A549 (cell line): ENCODE data around the gene NR1H2. TPM values are rescaled to one million over a fixed set of nuclear protein-coding genes. Genes with fewer than 3 reads are reported as not detected.

Experiments used
- ATAC-seq, 2 experiments: fragments of 200-7000 bp in 1 of 2; fragments of >200 bp in 1 of 2; cut with Nextera tagmentation in 1 of 2; cut with Tn5 transposase in 1 of 2; 3 replicates each; pipeline versions ENCODE4 v1.8.0 to v1.9.1; 2018 to 2020; ENCODE audit warnings: mild to moderate bottlenecking in 1 of 2, moderate library complexity in 1 of 2
- CTCF ChIA-PET: fragments of 300-600 bp; sonication (Branson Sonifier 250); formaldehyde crosslinking; extraction: SDS; loops from one replicate; lab custom pipeline; 2021; ENCODE audit warnings: antibody characterized with exemption, inconsistent platforms; lab: Yijun Ruan, JAX
- POLR2A ChIA-PET: fragments of 350-600 bp; formaldehyde crosslinking; extraction: SDS; loops from one replicate; lab custom pipeline; 2021; ENCODE audit warnings: antibody characterized with exemption, inconsistent platforms; lab: Yijun Ruan, JAX
- DNase-seq, 2 experiments: peaks; one replicate each; pipeline versions ENCODE4 v3.0.0 to v3.0.0-alpha.2; 2011 to 2016; ENCODE audit warnings: low read depth in 1 of 2, low spot score in 1 of 2
- FAIRE-seq: peaks from 2 replicates; lab custom pipeline; 2011; peaks lifted over from hg19 to GRCh38; lab: Jason Lieb, UNC
- H3K27ac ChIP-seq, 2 experiments: fragments of >200 bp; sonication (Bioruptor Twin); formaldehyde crosslinking; 3 replicates each; pipeline ENCODE4 v1.5.1; 2016 to 2017
- H3K4me1 ChIP-seq: fragments of >200 bp; sonication (Bioruptor Twin); formaldehyde crosslinking; 3 replicates; pipeline ENCODE4 v1.6.1; 2016
- H3K4me2 ChIP-seq: fragments of >200 bp; sonication (Bioruptor Twin); formaldehyde crosslinking; 3 replicates; pipeline ENCODE4 v1.6.1; 2016
- H3K4me3 ChIP-seq: fragments of >200 bp; sonication (Bioruptor Twin); formaldehyde crosslinking; 3 replicates; pipeline ENCODE4 v1.5.1; 2016
- H3K9me3 ChIP-seq: fragments of >200 bp; sonication (Bioruptor Twin); formaldehyde crosslinking; 3 replicates; pipeline ENCODE4 v1.6.1; 2016
- BCL3 ChIP-seq: fragments of >200 bp; sonication (Bioruptor Twin); formaldehyde crosslinking; IDR thresholded peaks from 3 replicates; pipeline ENCODE4 v1.6.1; 2016
- CBX8 ChIP-seq: fragments of 200-600 bp; sonication (generic); IDR thresholded peaks from 2 replicates; pipeline ENCODE4 v1.6.1; 2016
- CHD2 ChIP-seq: fragments of 150-350 bp; IDR thresholded peaks from 2 replicates; pipeline ENCODE4 v1.6.1; 2014; ENCODE audit warnings: low read length; ENCODE audit not compliant: partially characterized antibody
- FOSB ChIP-seq: fragments of 250-450 bp; sonication (Bioruptor Pico); IDR thresholded peaks from 2 replicates; pipeline ENCODE4 v1.5.0; 2020; ENCODE audit warnings: mild to moderate bottlenecking, moderate library complexity
- FOSL2 ChIP-seq, 2 experiments: fragments of 450-650 bp in 1 of 2; fragments of >200 bp in 1 of 2; sonication (Bioruptor Twin) in 1 of 2; formaldehyde crosslinking; IDR thresholded peaks; 2 replicates each; pipeline versions ENCODE4 v1.5.0 to v1.6.1; 2016 to 2020; ENCODE audit warnings: mild to moderate bottlenecking in 1 of 2, moderate library complexity in 1 of 2
- FOXS1 ChIP-seq: fragments of 250-450 bp; sonication (Bioruptor Pico); IDR thresholded peaks from 2 replicates; pipeline ENCODE4 v1.5.0; 2020; ENCODE audit warnings: mild to moderate bottlenecking, moderate library complexity
- HMGXB4 ChIP-seq: fragments of 250-450 bp; sonication (Bioruptor Pico); IDR thresholded peaks from 2 replicates; pipeline ENCODE4 v1.5.0; 2021; ENCODE audit warnings: mild to moderate bottlenecking, moderate library complexity, borderline replicate concordance
- JUNB ChIP-seq: fragments of >200 bp; sonication (Bioruptor Twin); formaldehyde crosslinking; IDR thresholded peaks from 2 replicates; pipeline ENCODE4 v1.6.1; 2016
- POLR2AphosphoS2 ChIP-seq: conservative IDR thresholded peaks from 2 replicates; pipeline ENCODE4 v1.6.1; 2012; ENCODE audit warnings: low read length, improper control_type of control experiment, inconsistent platforms
- RARB ChIP-seq: fragments of 250-450 bp; sonication (Bioruptor Pico); IDR thresholded peaks from 2 replicates; pipeline ENCODE4 v1.8.0; 2021; ENCODE audit warnings: mild to moderate bottlenecking, moderate library complexity
- RFX5 ChIP-seq: fragments of 450-650 bp; IDR thresholded peaks from 2 replicates; pipeline ENCODE4 v1.7.1; 2014; ENCODE audit warnings: antibody characterized with exemption, mild to moderate bottlenecking, moderate library complexity
- WGBS: methylation state at CpG from one replicate; pipeline ENCODE4 v1.1.6; 2017; ENCODE audit errors: missing lambda C conversion rate; 5-methylcytosine and 5-hydroxymethylcytosine counted together
- polyA plus RNA-seq, 4 experiments: library from polyadenylated mRNA; depleted of rRNA in 3 of 4; stranded (reverse); fragments of >200 nt; fragmentation: RNase III in 1 of 4; extraction: RNeasy Plus Mini Kit Qiagen cat#74134 plus additional on column Dnase treatment in 1 of 4; gene quantifications; 2 replicates in 3 of 4; 3 replicates in 1 of 4; pipeline ENCODE4 v1.2.3, GENCODE V29; 2011 to 2017
- TF ChIP-seq, protein P1 (sequence below): fragments of 150-350 bp; IDR thresholded peaks from 2 replicates; pipeline ENCODE4 v1.6.1; 2014; ENCODE audit warnings: low read depth, mild to moderate bottlenecking, low read length

Gene NR1H2
- polyA plus RNA-seq, 2 of the 4 experiments (the other 2 are of a cell fraction): 39.3 to 67.0 TPM

- TF ChIP-seq CHD2: peak; percentile 80
- TF ChIP-seq FOXS1: no peak
- no peak for TF ChIP-seq FOSL2 (IDR thresholded peaks at IDR 0.05)
- no peak for TF ChIP-seq FOSL2 (CRISPR knock-in tag; IDR thresholded peaks at IDR 0.05)
- TF ChIP-seq BCL3: no peak
- no peak for TF ChIP-seq RARB (CRISPR knock-in tag)
- no peak for TF ChIP-seq FOSB
- no peak for TF ChIP-seq HMGXB4 (CRISPR knock-in tag)
- TF ChIP-seq, all 56 proteins: peak for 8
These were observed 55.3 kb downstream of the NR1H2 start (continued) for GRCh38 chr19:50431343-50432220.

DNA sequence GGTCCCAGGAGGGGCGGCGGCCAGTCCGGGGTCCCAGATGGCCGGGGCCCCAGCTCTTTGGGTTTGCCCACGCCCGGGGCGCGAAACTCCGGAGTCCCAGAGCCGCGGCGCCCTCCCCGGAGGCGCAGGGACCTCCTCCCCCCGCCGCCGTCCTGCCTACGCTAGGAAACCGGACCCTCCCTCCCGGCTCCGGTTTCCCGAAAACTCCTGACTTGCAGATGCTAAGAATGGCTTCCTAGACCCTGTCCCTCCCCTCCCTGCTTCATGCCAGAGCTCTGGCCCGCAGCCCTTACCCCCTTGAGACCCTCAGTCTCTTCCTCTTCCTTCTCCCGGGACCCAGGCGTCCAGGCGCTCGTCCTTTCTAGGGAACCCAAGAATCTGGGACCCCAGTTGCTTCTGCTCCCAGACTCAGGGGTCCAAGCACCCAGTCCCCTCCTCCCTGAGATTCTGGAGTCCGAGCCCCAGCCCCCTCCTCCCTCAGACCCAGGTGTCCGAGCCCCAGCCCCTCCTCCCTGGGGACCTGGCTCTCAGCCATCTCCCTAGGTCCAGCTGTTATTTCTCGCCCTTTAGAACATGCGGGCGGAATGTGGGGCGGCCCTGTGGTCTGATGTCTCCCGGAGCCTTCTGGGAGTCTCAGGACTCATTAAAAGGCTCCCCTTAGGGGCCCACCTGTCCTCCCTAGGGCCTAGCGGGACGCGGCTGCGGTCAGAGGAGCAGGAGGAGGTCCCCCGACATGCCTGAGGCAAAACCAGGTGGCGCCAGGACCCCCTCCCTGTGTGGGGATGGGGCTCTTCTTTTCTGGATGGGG, 56.2 kb downstream of the NR1H2 start, which contains the start of gene MYBPC2:
TSS of gene MYBPC2 (plus strand) at position 672 of the 808 bp plus-strand sequence. CDS start at position 734, 62 bp downstream.
- Histone ChIP-seq H3K9me3 (no peaks in the 10 kb centered on the region), H3K27ac (peak within 1 kb of the TSS; percentile 65 to 88), H3K4me1 (peaks cover 11% of the 10 kb centered on the region), H3K4me3 (peak within 1 kb of the TSS; percentile 67), H3K4me2 (peak within 1 kb of the TSS; percentile 96)
- 12% methylated on average over 24 of the region's 40 CpGs for WGBS
- TF ChIP-seq FOSB (no peak), CHD2 (no peak), CBX8 (no peak), POLR2AphosphoS2 (no peak), RFX5 (peak; percentile 75), JUNB (no peak)
- TF ChIP-seq, protein P1, sequence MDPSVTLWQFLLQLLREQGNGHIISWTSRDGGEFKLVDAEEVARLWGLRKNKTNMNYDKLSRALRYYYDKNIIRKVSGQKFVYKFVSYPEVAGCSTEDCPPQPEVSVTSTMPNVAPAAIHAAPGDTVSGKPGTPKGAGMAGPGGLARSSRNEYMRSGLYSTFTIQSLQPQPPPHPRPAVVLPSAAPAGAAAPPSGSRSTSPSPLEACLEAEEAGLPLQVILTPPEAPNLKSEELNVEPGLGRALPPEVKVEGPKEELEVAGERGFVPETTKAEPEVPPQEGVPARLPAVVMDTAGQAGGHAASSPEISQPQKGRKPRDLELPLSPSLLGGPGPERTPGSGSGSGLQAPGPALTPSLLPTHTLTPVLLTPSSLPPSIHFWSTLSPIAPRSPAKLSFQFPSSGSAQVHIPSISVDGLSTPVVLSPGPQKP: no peak
- POLR2A ChIA-PET: no interaction called here
- FAIRE-seq (no peak), ATAC-seq (peak; percentile 9 to 43), DNase-seq (no peak)
- CTCF ChIA-PET: interaction anchor here (1.2 to 1.4 kb wide), 2 partner anchors 29 to 64 kb away, joined by 4 read pairs; no protein-coding TSS in a partner anchor

Other genes with a start within 250 kb of the NR1H2 start
- gene IZUMO2, start 213.2 kb upstream of the NR1H2 start, polyA plus RNA-seq (2011; rRNA removed): not detected in 2 replicates
- gene IZUMO2, start 213.2 kb upstream of the NR1H2 start, polyA plus RNA-seq (2017; fragmentation: RNase III; extraction: RNeasy Plus Mini Kit Qiagen cat#74134 plus additional on column Dnase treatment): not detected in 3 replicates
- 4.0 and 4.8 TPM in 2 replicates for gene MYH14, start 172.8 kb upstream of the NR1H2 start, polyA plus RNA-seq (2011; rRNA removed)
- 6.4 to 7.0 TPM (median 6.5 TPM) in 3 replicates for gene MYH14, start 172.8 kb upstream of the NR1H2 start, polyA plus RNA-seq (2017; fragmentation: RNase III; extraction: RNeasy Plus Mini Kit Qiagen cat#74134 plus additional on column Dnase treatment)
- gene KCNC3, start 47.1 kb upstream of the NR1H2 start, polyA plus RNA-seq (2011; rRNA removed): 0.17 and 0.32 TPM in 2 replicates
- 1.0 to 1.7 TPM (median 1.4 TPM) in 3 replicates for gene KCNC3, start 47.1 kb upstream of the NR1H2 start, polyA plus RNA-seq (2017; fragmentation: RNase III; extraction: RNeasy Plus Mini Kit Qiagen cat#74134 plus additional on column Dnase treatment)
- 1.3 and 1.7 TPM in 2 replicates for gene NAPSA, start 10.8 kb upstream of the NR1H2 start, polyA plus RNA-seq (2011; rRNA removed)
- 1.5 to 2.0 TPM (median 1.7 TPM) in 3 replicates for gene NAPSA, start 10.8 kb upstream of the NR1H2 start, polyA plus RNA-seq (2017; fragmentation: RNase III; extraction: RNeasy Plus Mini Kit Qiagen cat#74134 plus additional on column Dnase treatment)
- gene POLD1, start 7.9 kb downstream of the NR1H2 start, polyA plus RNA-seq (2011; rRNA removed): 24.2 and 26.1 TPM in 2 replicates
- gene POLD1, start 7.9 kb downstream of the NR1H2 start, polyA plus RNA-seq (2017; fragmentation: RNase III; extraction: RNeasy Plus Mini Kit Qiagen cat#74134 plus additional on column Dnase treatment): 84.9 to 88.8 TPM (median 88.0 TPM) in 3 replicates
- not detected in 2 replicates for gene SPIB, start 42.5 kb downstream of the NR1H2 start, polyA plus RNA-seq (2011; rRNA removed)
- gene SPIB, start 42.5 kb downstream of the NR1H2 start, polyA plus RNA-seq (2017; fragmentation: RNase III; extraction: RNeasy Plus Mini Kit Qiagen cat#74134 plus additional on column Dnase treatment): 0.03 to 0.54 TPM (median 0.12 TPM) in 3 replicates
- 0.03 TPM in 1 of 2 replicates, not detected in the other for gene MYBPC2, start 56.4 kb downstream of the NR1H2 start, polyA plus RNA-seq (2011; rRNA removed)
- 0.03 to 0.10 TPM in 2 of 3 replicates, not detected in the other for gene MYBPC2, start 56.4 kb downstream of the NR1H2 start, polyA plus RNA-seq (2017; fragmentation: RNase III; extraction: RNeasy Plus Mini Kit Qiagen cat#74134 plus additional on column Dnase treatment)
- gene EMC10, start 100.0 kb downstream of the NR1H2 start, polyA plus RNA-seq (2011; rRNA removed): 52.8 and 54.0 TPM in 2 replicates
- gene EMC10, start 100.0 kb downstream of the NR1H2 start, polyA plus RNA-seq (2017; fragmentation: RNase III; extraction: RNeasy Plus Mini Kit Qiagen cat#74134 plus additional on column Dnase treatment): 140 to 147 TPM (median 147 TPM) in 3 replicates
- 0.57 and 1.1 TPM in 2 replicates for gene GARIN5A, start 100.4 kb downstream of the NR1H2 start, polyA plus RNA-seq (2011; rRNA removed)
- 1.5 to 2.5 TPM (median 1.7 TPM) in 3 replicates for gene GARIN5A, start 100.4 kb downstream of the NR1H2 start, polyA plus RNA-seq (2017; fragmentation: RNase III; extraction: RNeasy Plus Mini Kit Qiagen cat#74134 plus additional on column Dnase treatment)
- 19.3 and 24.2 TPM in 2 replicates for gene JOSD2, start 134.7 kb downstream of the NR1H2 start, polyA plus RNA-seq (2011; rRNA removed)
- 55.5 to 62.4 TPM (median 61.7 TPM) in 3 replicates for gene JOSD2, start 134.7 kb downstream of the NR1H2 start, polyA plus RNA-seq (2017; fragmentation: RNase III; extraction: RNeasy Plus Mini Kit Qiagen cat#74134 plus additional on column Dnase treatment)
- gene ASPDH, start 137.5 kb downstream of the NR1H2 start, polyA plus RNA-seq (2011; rRNA removed): not detected in 2 replicates
- not detected in 3 replicates for gene ASPDH, start 137.5 kb downstream of the NR1H2 start, polyA plus RNA-seq (2017; fragmentation: RNase III; extraction: RNeasy Plus Mini Kit Qiagen cat#74134 plus additional on column Dnase treatment)
- 0.49 and 0.54 TPM in 2 replicates for gene LRRC4B, start 192.0 kb downstream of the NR1H2 start, polyA plus RNA-seq (2011; rRNA removed)
- gene LRRC4B, start 192.0 kb downstream of the NR1H2 start, polyA plus RNA-seq (2017; fragmentation: RNase III; extraction: RNeasy Plus Mini Kit Qiagen cat#74134 plus additional on column Dnase treatment): 0.67 to 1.2 TPM (median 0.97 TPM) in 3 replicates